GM08714 (cell line): ENCODE results near the gene IGF1R.

ENCODE experiments used
- H3K4me3 ChIP-seq: fragments of 200-500 bp; sonication (Bioruptor generic); 2 replicates; pipeline ENCODE4 v1.5.1; 2014; ENCODE audit warnings: mild to moderate bottlenecking, low read length, inconsistent platforms
- ZNF274 ChIP-seq: IDR thresholded peaks from 2 replicates; pipeline ENCODE4 v1.6.1; 2012; ENCODE audit warnings: mild to moderate bottlenecking, low read depth, low read length

The IGF1R gene

DNA sequence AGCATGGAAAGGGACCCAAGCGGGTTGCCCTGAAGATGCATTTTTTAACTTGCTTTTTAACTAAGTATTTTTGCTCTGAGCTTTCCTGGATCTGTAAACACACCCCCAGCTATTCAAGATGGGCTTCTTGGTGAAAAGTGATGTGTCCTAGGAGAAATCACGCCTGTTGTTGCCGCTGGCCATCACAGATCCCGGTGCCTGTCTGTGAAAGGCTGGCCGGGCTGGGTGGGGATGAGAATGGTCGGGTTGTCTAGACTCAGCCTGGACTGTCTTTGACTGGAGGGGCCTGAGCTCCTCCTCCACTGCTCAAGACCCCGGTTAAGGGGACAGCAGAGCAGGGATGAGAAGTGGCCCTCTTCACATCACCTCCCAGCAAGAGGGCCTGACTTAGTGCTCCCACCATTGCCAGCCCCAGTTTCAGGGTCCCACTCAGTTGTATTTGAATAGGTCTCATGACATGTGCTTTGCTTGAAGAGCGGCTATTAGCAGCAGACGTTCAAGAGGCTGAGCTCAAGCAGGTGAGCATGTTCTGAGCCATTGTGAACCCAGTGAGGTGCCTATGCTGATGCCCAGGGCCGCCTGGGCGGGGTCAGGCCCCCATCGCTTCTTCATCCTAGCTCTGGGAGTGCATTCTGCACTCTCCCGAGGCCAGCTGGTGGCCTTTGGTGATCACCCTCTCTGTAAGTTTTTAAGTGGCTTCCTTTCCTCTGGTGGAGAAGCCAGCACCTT, 79.9 kb downstream of the IGF1R start:
- TF ChIP-seq ZNF274, result no peak
- H3K4me3 ChIP-seq, result no peak overlapping the region

DNA sequence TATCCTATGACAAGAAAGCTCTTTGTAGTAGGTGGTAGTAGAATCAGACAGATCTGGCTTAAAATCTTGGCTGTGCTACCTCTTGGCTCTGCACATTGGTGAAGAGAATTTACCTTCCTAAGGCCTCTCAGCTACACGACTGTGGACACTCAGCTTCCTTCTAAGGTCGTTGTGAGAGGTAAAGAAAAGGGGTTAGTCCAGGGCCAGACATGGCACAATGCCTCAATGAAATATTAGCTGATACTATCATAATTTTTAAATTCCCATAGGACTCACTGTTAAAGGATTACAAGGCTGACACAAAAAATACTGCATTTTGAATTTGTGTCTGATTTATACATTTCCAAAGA, 80.4 kb downstream of the IGF1R start:
- H3K4me3 ChIP-seq, result no peak overlapping the region
- no peak for TF ChIP-seq ZNF274

DNA sequence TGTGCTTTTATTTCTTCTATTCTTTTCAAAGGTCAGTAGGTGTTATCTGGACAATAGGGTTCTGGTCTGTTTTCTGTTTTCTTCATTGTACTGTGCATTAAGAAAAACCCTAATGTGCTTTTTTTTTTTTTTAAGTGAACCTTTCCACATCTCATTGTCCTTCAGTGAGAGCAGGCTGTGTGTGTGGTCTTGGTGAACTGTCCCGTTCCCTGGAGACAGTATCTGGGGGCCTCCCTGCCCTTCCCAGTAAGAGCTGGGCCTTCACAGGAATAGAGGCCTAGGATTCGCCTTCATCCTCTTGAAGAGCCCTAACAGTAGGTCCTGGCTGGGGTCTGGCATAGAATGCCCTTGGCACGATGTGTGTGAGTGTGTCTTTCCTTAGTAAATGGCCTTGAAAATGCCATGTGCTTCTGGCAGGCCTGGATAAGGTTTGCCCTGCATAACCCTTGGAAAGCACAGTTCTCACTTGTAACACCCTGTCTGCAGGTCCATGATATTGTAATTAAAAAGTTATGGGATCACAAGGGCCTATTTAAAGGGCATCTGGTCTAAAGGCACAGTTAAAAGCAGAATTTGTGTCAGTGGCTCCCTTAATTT, 81.2 kb downstream of the IGF1R start:
- no peak overlapping the region for H3K4me3 ChIP-seq
- no peak for TF ChIP-seq ZNF274

DNA sequence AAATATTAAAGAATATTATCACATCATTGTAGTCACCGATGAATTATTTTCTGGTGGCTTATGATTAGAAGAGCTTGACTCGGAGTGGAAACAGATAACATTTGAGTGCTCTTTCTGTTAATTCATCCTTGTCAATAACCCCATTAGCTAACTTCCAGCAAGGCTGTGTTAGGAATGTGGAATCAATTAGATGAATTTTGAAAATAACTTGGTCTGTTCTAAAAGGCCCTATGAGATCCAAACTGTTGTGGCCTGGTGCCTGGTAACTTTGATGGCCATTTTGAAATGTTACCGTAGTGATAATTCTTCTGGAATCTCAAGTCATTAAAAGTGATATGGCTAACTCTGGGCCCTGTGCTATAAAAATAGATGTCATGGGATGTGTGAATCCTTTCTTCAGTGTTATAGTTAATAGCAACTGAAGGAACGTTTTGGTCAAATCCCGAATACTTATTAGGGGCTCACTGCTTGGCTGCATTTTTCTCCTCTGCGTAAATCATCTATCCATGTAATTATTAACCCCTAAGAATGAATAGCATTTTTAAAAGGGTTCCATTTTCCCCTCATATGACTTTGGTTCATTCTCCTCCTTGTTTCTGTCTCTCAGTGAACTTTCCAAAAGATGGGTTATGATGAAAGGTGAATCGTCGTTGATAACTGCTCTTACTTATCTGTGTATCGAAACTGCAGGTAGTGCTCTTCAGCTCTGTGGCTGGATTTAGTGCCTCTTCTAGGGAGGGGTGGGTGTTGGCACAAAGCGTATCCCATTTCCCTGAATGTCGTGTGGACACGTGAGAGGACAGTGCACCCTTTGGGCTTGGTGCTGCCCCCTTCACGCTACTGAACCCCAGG, 82.7 kb downstream of the IGF1R start:
- TF ChIP-seq ZNF274, result no peak

DNA sequence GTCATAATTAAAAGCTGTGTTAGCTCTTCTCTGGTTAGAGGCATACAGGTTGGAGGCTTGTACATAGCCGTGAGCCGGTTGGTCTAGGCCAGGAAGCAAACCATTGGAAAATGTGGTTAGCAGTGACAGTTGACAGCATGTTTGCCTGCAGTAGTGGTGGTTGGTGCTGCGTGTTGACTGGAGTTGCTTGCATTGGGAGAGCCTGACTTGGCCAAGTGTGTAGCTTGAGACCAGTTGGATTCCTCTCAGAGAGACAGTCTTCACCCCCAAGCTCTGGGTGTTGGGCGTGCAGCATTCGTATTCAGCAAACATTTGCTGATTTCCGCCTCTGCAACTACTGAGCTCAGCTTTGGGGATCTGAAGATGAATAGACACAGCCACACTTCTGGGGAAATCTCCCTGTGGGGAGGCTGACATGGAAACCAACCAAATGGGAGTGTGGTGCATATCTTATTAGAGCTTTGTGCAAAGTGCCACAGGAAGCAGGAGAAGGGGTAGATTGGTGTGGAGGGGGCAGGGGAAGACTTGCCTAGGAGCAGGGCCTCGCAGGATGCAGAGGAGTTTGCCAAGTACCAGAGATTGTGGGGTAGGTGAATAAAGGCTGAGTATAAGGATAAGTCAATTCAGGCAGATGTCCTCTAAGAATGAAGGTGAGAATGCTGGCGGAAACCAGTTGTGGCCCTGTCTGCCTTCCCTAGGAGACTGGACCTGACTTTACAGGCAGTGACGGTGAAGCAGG, 83.5 kb downstream of the IGF1R start:
- H3K4me3 ChIP-seq, result no peak overlapping the region
- no peak for TF ChIP-seq ZNF274

More for the DNA sequence above, 82.7 kb downstream of the IGF1R start:
- H3K4me3 ChIP-seq, result no peak overlapping the region

DNA sequence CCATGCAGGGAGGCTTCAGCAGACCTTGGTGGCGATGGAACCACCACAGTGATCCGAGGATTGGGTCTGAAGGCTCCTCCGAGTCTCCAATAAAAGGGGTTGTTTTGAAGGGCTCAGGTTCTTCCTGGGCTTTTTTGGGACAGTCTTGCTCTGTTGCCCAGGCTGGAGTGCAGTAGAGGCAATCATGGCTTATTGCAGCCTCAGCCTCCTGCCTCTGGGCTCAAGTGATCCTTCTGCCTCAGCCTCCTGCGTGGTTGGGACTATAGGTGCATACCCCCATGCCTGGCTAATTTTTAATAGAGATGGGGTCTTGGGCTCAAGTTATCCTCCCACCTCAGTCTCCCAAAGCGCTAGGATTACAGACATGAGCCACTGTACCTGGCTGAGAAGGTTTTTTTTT, 84.8 kb downstream of the IGF1R start:
- TF ChIP-seq ZNF274, result no peak
- no peak overlapping the region for H3K4me3 ChIP-seq

DNA sequence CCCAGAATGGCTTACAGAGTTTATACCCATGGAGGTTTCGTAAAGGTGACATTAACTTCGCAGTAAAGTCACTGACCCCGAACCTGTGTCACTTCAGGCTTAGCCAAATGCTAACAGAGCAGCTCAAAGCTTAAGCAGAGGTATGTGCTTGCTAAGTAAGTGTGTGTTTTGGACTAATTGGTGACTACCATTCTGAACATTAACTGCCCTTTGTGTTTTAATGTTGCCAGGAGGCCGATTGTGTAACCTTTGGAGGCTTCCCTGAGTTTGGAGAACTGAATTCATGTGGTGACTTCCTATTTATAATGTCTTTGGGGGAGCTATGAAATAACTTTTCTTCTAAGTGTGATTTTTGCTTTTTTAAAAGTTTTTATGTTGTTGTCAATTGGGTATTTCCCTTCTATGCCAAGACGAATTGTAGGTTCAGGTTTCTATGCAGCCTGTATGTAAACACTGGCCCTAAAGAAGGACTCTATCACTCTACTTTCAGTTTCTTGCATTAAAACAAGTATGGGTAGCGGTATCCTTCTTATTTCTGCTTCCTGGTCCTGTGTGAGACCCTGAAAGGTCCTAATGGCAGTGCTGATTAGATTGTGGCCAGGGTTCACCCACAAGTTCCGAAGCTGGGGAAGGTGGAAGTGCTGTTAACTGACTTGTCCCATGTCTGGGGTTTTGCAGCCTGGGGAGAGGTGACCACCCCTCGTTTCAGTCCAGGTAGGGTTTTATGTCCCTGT, 86.3 kb downstream of the IGF1R start:
- TF ChIP-seq ZNF274, result no peak
- no peak overlapping the region for H3K4me3 ChIP-seq

DNA sequence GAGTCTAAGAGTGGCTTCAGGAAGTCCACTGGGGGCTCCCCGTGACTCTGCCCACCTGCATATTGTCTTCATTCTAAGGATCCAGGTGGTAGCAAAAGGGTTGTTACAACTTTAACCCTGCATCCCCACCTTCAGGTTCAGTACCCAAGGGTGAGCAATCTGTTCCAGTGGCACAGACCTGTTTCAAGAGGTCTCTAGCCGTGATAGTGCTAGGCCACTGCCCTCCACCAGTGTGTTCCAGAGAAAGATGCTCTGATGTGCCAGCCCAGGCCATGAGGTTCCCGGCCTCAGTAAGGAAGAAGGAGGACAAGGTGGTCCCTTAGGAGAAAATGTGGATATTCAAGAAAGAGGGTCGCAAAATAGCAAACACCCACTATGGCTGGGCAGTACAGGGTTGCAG, 87.0 kb downstream of the IGF1R start:
- no peak for TF ChIP-seq ZNF274

DNA sequence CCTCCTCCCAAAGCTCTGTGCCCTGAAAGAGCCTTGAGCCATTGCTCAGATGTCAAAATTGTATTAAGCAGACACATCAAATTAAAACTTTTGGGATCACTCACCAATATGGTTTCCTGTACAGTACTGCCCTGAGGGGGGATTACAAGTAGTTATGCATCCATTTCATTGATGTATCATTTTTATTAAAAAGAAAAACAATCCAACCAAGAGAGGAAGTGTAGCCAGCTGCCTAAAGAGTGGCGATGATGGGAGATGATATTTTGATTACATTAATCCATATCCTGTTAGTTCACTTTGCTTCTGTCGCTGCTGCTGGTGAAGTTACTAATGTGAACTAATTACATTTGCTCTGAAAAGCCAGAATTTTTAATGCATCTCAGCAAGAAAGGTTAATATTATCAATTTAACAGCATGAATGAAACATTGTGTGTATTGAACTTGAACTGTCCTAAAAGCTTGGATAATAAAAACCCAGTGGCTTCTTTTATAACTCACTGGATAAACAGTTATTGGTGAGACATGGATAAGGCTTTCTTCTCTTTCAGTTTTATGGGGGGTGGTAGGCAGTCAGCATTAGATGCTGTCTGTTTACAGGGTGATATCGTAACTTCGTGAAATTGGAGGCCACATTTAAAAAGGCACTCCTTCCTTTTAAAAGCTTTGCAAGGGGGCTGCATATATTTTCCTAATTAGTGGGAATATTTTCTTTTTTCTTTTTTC, 87.7 kb downstream of the IGF1R start:
- no peak overlapping the region for H3K4me3 ChIP-seq
- no peak for TF ChIP-seq ZNF274

More for the DNA sequence above, 87.0 kb downstream of the IGF1R start:
- no peak overlapping the region for H3K4me3 ChIP-seq

DNA sequence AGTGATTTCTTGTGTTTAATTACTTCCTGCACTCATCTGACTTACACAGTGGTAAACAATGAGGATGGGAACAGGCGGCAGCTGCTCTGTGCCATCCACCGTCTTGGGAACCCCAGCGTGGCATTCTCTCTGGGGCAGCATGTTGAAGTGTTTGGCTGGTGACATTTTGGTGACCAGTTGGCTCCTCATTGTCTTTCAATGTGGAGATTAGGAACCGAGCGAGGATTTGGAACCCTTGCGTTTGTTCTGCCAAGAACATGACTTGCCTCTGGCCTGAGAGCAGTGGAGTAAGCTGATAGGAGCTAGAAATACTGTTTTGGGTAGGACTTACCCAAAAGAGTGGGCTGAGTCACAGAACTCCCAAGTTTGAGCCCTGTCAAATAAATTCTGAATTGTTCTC, 88.8 kb downstream of the IGF1R start:
- H3K4me3 ChIP-seq, result no peak overlapping the region
- TF ChIP-seq ZNF274, result no peak

DNA sequence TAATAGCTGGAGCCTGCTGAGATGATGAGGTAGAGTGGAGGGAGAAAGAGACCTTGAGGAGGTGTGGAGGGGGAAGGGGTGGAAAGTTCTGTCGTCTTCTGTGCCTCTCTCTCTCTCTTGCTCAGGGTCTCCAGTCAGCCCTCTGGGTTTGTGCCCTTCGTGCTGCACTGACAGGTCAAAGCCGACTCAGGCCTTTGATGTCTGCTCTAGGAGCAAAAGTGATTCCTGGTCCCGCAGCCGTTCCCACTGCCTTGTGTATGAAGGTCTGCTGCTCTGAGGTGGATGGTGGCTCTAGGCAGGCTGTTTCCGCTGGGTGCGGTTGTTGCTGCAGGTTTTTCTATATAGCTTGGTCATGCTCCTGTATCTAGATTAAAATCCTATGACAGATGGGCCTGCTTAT, 89.4 kb downstream of the IGF1R start:
- TF ChIP-seq ZNF274, result no peak

DNA sequence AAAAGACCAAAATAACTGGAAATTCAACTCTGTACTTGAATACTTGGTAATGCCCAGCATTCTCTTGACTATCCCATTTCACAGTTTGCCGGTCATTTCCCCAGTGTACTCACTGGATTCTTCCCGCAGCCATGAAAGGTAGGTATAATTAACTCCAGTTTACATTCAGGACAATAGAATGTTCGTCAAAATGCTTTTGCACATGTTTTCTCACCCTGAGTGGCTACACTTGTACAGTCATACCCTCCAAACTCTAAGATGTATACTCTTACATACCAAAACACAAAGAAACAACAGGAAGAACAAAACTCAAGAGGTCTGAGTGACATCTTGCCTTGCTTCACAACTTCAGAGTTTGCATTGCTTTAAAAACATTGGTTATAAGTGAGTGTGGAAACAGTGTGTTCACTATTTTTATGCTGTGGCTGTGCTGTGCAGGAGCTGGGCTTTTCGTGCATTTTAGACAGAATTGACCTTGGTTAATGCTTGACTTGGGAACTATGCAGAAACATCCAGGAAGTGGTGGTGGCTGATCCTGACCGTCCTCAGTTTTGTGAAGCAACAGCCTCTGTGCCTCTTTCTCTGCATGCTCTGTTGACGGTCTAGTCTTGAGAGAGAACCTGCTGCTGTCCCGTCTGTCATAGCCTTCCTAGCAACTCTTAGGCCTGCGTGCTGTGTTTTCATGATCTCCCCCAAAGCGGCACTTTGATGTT, 90.5 kb downstream of the IGF1R start:
- no peak overlapping the region for H3K4me3 ChIP-seq
- TF ChIP-seq ZNF274, result no peak

More for the DNA sequence above, 89.4 kb downstream of the IGF1R start:
- H3K4me3 ChIP-seq, result no peak overlapping the region

DNA sequence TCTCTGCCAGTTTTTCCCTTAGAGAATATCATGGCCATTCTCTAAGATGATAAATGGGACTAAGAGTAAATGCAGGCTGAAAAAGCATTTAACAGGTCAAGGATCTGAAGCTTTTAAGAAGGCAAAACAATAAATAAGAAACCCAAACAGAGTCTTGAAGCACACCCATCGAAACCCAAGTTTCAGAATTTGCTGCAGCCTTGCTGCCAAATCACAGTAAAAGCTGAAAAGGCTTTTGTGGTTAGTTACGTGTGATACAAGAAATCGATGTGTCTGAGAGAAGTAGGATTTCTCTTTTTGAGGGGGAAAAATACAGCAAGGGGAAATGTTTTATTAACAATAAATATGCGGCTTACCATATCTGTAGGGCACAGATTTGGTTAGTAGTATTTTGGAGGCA, 92.0 kb downstream of the IGF1R start:
- no peak for TF ChIP-seq ZNF274
- H3K4me3 ChIP-seq, result no peak overlapping the region
